Sigmoid colon (tissue), 4 donors: ENCODE data around the gene SUSD4.

Experiments used
- POLR2A ChIP-seq, 2 donors: fragments of 450-650 bp; IDR thresholded peaks; one replicate each; pipeline ENCODE4 v1.6.1; 2016; ENCODE audit warnings: antibody characterized with exemption in 2 of 2, mild to moderate bottlenecking in 2 of 2, moderate library complexity in 2 of 2
- POLR2AphosphoS5 ChIP-seq, 4 donors: sonication (generic); formaldehyde crosslinking; IDR thresholded peaks; one replicate each; pipeline ENCODE4 v1.6.1; 2017; ENCODE audit warnings: antibody characterized with exemption in 4 of 4
- TF ChIP-seq, protein P1 (sequence below), 4 experiments: fragments of 450-650 bp in 3 of 4; fragments of 200-600 bp in 1 of 4; IDR thresholded peaks; one replicate each; pipeline ENCODE4 v1.5.1; 2016 to 2019; ENCODE audit warnings: antibody characterized with exemption in 4 of 4, mild to moderate bottlenecking in 3 of 4, moderate library complexity in 2 of 4

DNA sequence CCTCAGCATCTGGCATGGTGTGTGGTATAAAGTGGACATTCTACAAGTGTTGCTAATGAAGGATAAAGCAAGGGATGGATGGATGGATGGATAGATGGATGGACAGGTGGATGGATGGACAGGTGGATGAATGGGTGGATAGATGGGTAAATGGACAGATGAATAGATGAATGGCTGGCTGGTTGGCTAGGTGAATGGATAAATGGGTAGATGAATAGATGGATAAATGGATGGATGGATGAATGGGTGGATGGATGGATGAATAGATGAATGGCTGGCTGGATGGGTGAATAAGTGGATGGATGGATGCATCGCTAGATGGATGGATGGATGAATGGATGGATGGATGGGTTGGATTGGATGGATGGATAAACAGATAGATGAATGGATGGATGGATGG is 66.2 kb downstream of the SUSD4 start:
- TF ChIP-seq, protein P1, sequence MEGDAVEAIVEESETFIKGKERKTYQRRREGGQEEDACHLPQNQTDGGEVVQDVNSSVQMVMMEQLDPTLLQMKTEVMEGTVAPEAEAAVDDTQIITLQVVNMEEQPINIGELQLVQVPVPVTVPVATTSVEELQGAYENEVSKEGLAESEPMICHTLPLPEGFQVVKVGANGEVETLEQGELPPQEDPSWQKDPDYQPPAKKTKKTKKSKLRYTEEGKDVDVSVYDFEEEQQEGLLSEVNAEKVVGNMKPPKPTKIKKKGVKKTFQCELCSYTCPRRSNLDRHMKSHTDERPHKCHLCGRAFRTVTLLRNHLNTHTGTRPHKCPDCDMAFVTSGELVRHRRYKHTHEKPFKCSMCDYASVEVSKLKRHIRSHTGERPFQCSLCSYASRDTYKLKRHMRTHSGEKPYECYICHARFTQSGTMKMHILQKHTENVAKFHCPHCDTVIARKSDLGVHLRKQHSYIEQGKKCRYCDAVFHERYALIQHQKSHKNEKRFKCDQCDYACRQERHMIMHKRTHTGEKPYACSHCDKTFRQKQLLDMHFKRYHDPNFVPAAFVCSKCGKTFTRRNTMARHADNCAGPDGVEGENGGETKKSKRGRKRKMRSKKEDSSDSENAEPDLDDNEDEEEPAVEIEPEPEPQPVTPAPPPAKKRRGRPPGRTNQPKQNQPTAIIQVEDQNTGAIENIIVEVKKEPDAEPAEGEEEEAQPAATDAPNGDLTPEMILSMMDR (IDR thresholded peaks at IDR 0.05) = no peak
- TF ChIP-seq POLR2AphosphoS5 (IDR thresholded peaks at IDR 0.05) (no peak), POLR2A (IDR thresholded peaks at IDR 0.05) (no peak)
